ENCODE measurements around the gene WBP1. TPM values are rescaled to one million over a fixed set of nuclear protein-coding genes. Genes with fewer than 3 reads are reported as not detected.

Gene WBP1
- total and polyA plus RNA-seq, 2 donors (not counting 3 experiments of a cell fraction or from before 2014, with no cell fraction given): 50.5 to 209 TPM

DNA sequence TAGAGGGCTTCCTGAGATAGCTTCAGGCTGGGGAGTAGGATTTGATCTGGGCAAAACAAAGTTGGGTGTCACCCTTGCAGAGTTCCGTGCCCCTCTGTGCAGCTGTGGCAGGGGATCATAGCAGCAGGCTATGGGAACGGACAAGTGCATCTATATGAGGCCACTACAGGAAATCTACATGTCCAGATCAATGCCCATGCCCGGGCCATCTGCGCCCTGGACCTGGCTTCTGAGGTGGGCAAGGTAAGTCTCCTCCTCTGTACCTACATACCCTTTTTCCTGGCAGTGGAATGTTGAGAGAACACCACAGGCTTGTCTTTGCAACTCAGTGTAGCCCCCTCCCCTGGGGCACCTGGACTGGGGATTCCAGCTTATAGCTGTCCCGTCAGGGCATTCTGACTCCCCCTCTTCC is 33.2 kb upstream of the WBP1 start:
- no peaks in the 10 kb centered on the region for H4K20me1 ChIP-seq (replicated peaks; ENCODE audit: control insufficient read depth, extremely low read depth, insufficient read depth, low read length)
- dilution Hi-C loops (cut with MboI; ENCODE audit: extremely low pct_ligation_motif_present, low sequenced_read_pairs) (no loop called here), intact Hi-C loops (cut with micrococcal nuclease) (no loop called here)
- H3K79me2 ChIP-seq (ENCODE audit: control insufficient read depth, insufficient read depth, low read length): no peaks in the 10 kb centered on the region
- peaks cover 4 to 29% of the 10 kb centered on the region in 2 experiments for H3K36me3 ChIP-seq (ENCODE audit: control insufficient read depth in 2 of 2, extremely low read depth in 1 of 2, insufficient read depth in 2 of 2, low read length in 2 of 2)
- no peak overlapping the region for H3K27ac ChIP-seq (ENCODE audit: insufficient read depth, low read depth, low read length)
- DNase-seq (ENCODE audit: low read depth, low spot score) (no peak), FAIRE-seq (no peak)
- ChIA-PET CTCF (no interaction called here), POLR2A (no interaction called here)
- no peak overlapping the region for H3K4me3 ChIP-seq (replicated peaks in 1 of 3; ENCODE audit: insufficient read depth in 1 of 3, low read depth in 1 of 3, low read length in 3 of 3)
- no peak overlapping the region for H2AFZ ChIP-seq (ENCODE audit: low read depth, low read length)
- peaks cover 9% of the 10 kb centered on the region for H3K4me1 ChIP-seq (ENCODE audit: control insufficient read depth, extremely low read depth, insufficient read depth, low read length)
- TF ChIP-seq POLR2A (IDR thresholded peaks at IDR 0.05; ENCODE audit: low read depth, low read length): no peak
- no peak for TF ChIP-seq FOS (IDR thresholded peaks at IDR 0.05; ENCODE audit: borderline replicate concordance, insufficient read depth, low read length)
- no peak for TF ChIP-seq GATA2 (IDR thresholded peaks at IDR 0.05; ENCODE audit: insufficient read depth, insufficient read length, low read depth, low read length)
- no peak for TF ChIP-seq EZH2 (IDR thresholded peaks at IDR 0.05; ENCODE audit: borderline replicate concordance, low read depth, low read length, severe bottlenecking)
- no peak for TF ChIP-seq JUN (IDR thresholded peaks at IDR 0.05; ENCODE audit: borderline replicate concordance, insufficient read depth, insufficient read length, low read depth)
- no peak for TF ChIP-seq POLR2AphosphoS5 (IDR thresholded peaks at IDR 0.05; ENCODE audit: insufficient read depth, low read depth, low read length)
- TF ChIP-seq, protein P1, sequence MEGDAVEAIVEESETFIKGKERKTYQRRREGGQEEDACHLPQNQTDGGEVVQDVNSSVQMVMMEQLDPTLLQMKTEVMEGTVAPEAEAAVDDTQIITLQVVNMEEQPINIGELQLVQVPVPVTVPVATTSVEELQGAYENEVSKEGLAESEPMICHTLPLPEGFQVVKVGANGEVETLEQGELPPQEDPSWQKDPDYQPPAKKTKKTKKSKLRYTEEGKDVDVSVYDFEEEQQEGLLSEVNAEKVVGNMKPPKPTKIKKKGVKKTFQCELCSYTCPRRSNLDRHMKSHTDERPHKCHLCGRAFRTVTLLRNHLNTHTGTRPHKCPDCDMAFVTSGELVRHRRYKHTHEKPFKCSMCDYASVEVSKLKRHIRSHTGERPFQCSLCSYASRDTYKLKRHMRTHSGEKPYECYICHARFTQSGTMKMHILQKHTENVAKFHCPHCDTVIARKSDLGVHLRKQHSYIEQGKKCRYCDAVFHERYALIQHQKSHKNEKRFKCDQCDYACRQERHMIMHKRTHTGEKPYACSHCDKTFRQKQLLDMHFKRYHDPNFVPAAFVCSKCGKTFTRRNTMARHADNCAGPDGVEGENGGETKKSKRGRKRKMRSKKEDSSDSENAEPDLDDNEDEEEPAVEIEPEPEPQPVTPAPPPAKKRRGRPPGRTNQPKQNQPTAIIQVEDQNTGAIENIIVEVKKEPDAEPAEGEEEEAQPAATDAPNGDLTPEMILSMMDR (IDR thresholded peaks at IDR 0.05; ENCODE audit: extremely low read depth in 1 of 2, insufficient read depth in 1 of 2, low read depth in 1 of 2, low read length in 2 of 2): no peak
- TF ChIP-seq, protein P2, sequence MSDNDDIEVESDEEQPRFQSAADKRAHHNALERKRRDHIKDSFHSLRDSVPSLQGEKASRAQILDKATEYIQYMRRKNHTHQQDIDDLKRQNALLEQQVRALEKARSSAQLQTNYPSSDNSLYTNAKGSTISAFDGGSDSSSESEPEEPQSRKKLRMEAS (IDR thresholded peaks at IDR 0.05; ENCODE audit: insufficient read depth, insufficient read length): no peak
- TF ChIP-seq MYC (IDR thresholded peaks at IDR 0.05; ENCODE audit: low read depth, low read length): no peak
- no TSS peak for BruUV-seq (replicated peaks)
- H3K4me2 ChIP-seq (ENCODE audit: insufficient read depth, low read length): no peak overlapping the region
- no peak overlapping the region for H3K9ac ChIP-seq (replicated peaks; ENCODE audit: extremely low read depth, insufficient read depth, low read length)
- peaks cover 5 to 7% of the 10 kb centered on the region in 2 experiments for H3K27me3 ChIP-seq (ENCODE audit: control insufficient read depth in 2 of 2, insufficient read depth in 2 of 2, low read length in 2 of 2)
- no peaks in the 10 kb centered on the region for H3K9me1 ChIP-seq (replicated peaks; ENCODE audit: control insufficient read depth, extremely low read depth, insufficient read depth, low read length)
- no peaks in the 10 kb centered on the region for H3K9me3 ChIP-seq (replicated peaks; ENCODE audit: control insufficient read depth, insufficient read depth, low read length)

Measured in endothelial cell of umbilical vein (primary cell).